Upper lobe of right lung (tissue), 1 donor: ENCODE measurements around the gene MIGA2. TPM values are rescaled to one million over a fixed set of nuclear protein-coding genes. Genes with fewer than 3 reads are reported as not detected.

Source experiments
- ATAC-seq: fragments of 200-7000 bp; cut with Tn5 transposase; one replicate; pipeline ENCODE4 v1.9.1; 2020; ENCODE audit warnings: mild to moderate bottlenecking, moderate library complexity
- DNase-seq: peaks from one replicate; pipeline ENCODE4 v3.0.0-alpha.2; 2020
- H3K27ac ChIP-seq: fragments of 200-600 bp; one replicate; pipeline ENCODE4 v1.8.0; 2022
- H3K27me3 ChIP-seq: fragments of 200-600 bp; one replicate; pipeline ENCODE4 v1.8.0; 2022; ENCODE audit warnings: mild to moderate bottlenecking
- H3K36me3 ChIP-seq: fragments of 200-600 bp; one replicate; pipeline ENCODE4 v1.8.0; 2022
- H3K4me1 ChIP-seq: fragments of 200-600 bp; one replicate; pipeline ENCODE4 v1.8.0; 2022
- H3K4me3 ChIP-seq: fragments of 200-600 bp; one replicate; pipeline ENCODE4 v1.8.0; 2022; ENCODE audit warnings: mild to moderate bottlenecking
- H3K9me3 ChIP-seq: fragments of 200-600 bp; one replicate; pipeline ENCODE4 v1.8.0; 2022
- intact Hi-C: fragments of 100-400 bp; cut with DNase I; formaldehyde crosslinking; loops from one replicate; pipeline ENCODE4 v1.11.0; 2022
- total RNA-seq: library from RNA; stranded (reverse); fragmentation: NEBNext Ultra II Directional; extraction: Animal tissue kit (Norgen Biotek cat#: 25700); gene quantifications from one replicate; pipeline ENCODE4 v1.2.1, GENCODE V29; 2021
- TF ChIP-seq, protein P1 (sequence below): fragments of 200-600 bp; IDR thresholded peaks from one replicate; pipeline ENCODE4 v1.8.0; 2022; ENCODE audit warnings: antibody characterized with exemption
- donor health status: DM: no; HTN: yes; CAD: no; lungs with severe emphysema.

Gene MIGA2
- total RNA-seq, 1 donor from 2014 or later, result 20.7 TPM

DNA sequence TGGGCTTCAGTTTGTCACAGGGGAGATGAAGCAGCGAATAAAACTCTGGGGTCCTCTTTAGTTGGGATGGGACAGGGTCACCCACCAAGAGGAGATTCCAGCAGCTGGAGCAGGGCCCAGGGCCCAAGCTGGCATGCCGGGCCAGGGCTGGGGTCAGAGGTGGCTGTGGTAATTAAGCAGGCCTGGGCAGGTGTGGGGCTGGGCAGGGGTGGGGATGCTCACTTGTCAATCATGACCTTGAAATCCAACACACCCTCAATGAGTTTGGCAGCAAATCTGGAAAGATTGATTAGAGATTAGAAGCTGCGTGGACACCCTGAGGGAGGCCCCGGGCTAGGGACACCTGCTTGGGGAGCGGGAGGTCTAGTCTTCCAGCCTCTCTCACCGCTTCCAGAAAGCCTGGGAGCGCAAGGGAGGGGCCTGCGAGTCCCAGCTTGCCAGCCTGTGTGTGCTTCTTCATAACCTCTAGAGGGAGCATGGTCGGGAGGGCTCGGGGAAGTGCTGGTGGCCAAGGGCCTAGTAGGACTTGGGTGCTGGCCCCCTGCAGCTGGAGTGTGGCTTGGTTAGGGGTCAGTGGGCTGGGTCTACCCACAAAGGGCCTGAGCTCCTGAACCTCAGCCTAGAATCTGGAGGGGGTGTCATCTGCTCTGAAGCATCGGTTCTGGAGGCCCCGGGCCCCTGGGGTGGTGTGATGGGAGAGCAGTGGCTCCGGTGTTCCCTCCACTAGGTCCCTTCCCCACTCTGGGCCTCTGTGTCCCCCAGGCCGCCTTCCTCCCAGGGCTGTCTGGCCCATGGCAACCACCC, 66.6 kb downstream of the MIGA2 start:
- TF ChIP-seq, protein P1, sequence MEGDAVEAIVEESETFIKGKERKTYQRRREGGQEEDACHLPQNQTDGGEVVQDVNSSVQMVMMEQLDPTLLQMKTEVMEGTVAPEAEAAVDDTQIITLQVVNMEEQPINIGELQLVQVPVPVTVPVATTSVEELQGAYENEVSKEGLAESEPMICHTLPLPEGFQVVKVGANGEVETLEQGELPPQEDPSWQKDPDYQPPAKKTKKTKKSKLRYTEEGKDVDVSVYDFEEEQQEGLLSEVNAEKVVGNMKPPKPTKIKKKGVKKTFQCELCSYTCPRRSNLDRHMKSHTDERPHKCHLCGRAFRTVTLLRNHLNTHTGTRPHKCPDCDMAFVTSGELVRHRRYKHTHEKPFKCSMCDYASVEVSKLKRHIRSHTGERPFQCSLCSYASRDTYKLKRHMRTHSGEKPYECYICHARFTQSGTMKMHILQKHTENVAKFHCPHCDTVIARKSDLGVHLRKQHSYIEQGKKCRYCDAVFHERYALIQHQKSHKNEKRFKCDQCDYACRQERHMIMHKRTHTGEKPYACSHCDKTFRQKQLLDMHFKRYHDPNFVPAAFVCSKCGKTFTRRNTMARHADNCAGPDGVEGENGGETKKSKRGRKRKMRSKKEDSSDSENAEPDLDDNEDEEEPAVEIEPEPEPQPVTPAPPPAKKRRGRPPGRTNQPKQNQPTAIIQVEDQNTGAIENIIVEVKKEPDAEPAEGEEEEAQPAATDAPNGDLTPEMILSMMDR, result peak; percentile 42
- Histone ChIP-seq H3K27me3 (no peaks in the 10 kb centered on the region), H3K4me1 (no peaks in the 10 kb centered on the region), H3K36me3 (no peaks in the 10 kb centered on the region), H3K4me3 (no peak overlapping the region), H3K27ac (no peak overlapping the region), H3K9me3 (no peaks in the 10 kb centered on the region)
- no peak for DNase-seq
- intact Hi-C loops, result no loop called here
- ATAC-seq, result peak; percentile 63

DNA sequence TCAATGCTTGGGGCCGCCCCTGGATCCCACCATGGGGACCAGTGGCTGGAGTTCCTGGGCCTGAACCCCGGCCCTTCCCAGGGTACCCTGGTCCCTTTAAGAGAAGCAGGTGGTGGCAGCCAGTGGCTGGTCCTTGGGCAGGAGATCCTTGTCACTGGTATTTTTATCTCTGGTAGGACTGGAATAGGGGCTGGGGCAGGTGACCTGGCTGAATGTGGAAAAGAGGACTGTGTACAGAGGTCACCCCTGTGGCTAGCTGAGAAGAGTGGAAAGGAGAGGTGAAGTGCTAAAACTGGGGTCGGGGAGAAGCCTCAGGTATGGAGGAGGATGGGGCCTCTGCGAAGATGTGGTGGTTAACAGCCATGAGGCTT, 67.2 kb downstream of the MIGA2 start:
- TF ChIP-seq, protein P1, result no peak
- Histone ChIP-seq H3K36me3 (no peaks in the 10 kb centered on the region), H3K9me3 (no peaks in the 10 kb centered on the region), H3K27me3 (no peaks in the 10 kb centered on the region), H3K27ac (no peak overlapping the region), H3K4me1 (no peaks in the 10 kb centered on the region), H3K4me3 (no peak overlapping the region)
- intact Hi-C loops, result no loop called here
- no peak for DNase-seq
- ATAC-seq, result no peak

DNA sequence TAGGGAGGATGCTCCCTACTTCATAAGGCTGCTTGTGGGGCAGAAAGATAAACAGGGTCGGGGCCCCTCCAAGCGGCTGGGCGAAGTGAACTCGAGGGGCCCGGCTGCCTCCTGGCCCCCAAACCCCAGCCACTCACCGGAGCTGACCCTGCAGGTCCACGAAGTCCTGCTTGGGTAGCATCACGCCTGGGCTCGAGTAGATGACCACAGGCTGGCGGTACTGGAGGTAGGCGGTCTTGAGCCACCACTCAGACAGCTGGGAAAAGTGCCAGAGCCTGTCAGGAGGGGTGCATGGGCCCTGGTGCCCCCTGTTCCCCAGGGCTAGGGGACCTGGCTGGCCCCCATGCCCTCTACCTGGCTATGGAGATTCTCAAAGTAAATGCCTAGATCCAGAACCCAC, 67.6 kb downstream of the MIGA2 start:
- Histone ChIP-seq H3K27me3 (no peaks in the 10 kb centered on the region), H3K4me1 (no peaks in the 10 kb centered on the region), H3K27ac (no peak overlapping the region), H3K9me3 (no peaks in the 10 kb centered on the region), H3K4me3 (no peak overlapping the region), H3K36me3 (no peaks in the 10 kb centered on the region)
- ATAC-seq (no peak), DNase-seq (no peak)
- TF ChIP-seq, protein P1, result no peak
- intact Hi-C loops, result no loop called here

DNA sequence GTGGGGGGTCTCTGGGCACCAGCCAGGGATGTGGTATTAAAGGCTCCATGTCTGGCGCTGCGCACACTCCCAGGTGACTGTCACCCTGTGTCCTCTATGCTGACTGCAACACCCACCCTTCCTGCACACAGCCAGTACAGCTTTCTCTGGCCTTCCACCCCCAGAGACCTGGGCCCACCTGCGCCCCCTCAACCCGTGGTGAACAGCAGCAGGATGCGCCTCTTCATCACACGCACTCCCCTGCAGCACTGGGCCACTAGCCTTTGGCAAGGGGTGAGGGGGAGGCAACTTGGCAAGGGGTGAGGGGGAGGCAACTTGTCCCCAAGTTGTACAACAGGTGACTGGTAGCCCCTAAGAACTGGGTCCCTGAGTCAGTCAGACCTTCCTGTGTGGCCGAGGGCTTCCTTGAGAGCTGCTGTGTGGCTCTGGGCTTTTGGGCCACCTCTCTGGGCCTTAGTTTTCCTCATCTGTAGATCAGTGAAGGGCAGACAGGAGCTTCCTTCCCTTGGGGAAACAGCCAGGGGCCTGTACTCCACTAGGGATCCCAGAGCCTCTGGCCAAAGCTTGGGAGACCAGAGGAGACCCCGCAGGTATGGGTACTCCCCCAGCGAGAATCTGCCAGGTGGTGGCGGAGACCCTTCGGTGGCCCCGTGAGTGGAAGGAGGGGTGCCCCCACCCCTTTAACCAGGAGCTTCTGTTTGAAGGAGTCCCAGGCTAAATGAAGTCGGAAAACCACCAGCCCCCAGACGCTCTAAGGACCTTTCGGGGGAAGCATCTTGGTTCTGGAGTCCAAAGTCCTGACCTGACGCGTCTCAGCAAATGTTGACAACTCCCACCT, 69.7 kb downstream of the MIGA2 start:
- intact Hi-C loops, result no loop called here
- Histone ChIP-seq H3K9me3 (no peaks in the 10 kb centered on the region), H3K36me3 (no peaks in the 10 kb centered on the region), H3K27ac (no peak overlapping the region), H3K4me1 (peaks cover 5% of the 10 kb centered on the region), H3K4me3 (no peak overlapping the region), H3K27me3 (no peaks in the 10 kb centered on the region)
- ATAC-seq (no peak), DNase-seq (no peak)
- TF ChIP-seq, protein P1, result no peak

DNA sequence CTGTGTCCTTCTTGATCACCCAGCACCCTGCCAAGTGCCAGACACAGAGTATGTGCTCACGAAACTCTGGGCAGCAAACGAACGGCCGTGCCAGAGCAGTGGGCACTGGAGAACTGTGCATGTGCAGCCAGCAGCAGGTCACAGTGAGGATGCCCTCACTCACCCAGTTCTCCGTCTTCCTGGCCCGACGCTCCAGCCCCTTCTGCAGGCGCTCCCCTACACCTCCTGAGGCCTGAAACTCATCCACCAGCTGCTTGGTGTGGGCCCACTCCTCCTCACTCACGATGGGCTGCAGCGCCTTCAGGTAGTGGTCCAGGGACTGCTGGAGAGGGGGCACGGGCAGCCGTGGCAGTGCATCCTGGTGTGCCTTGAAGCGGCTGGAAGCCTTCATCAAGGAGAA, 71.2 kb downstream of the MIGA2 start:
- intact Hi-C loops, result no loop called here
- peaks cover 13% of the 10 kb centered on the region for H3K4me1 ChIP-seq
- H3K4me3 ChIP-seq, result no peak overlapping the region
- H3K9me3 ChIP-seq, result no peaks in the 10 kb centered on the region
- no peaks in the 10 kb centered on the region for H3K27me3 ChIP-seq
- DNase-seq, result no peak
- TF ChIP-seq, protein P1, result no peak
- no peak for ATAC-seq
- no peaks in the 10 kb centered on the region for H3K36me3 ChIP-seq
- no peak overlapping the region for H3K27ac ChIP-seq
